GM23338 (cell line): ENCODE measurements around the gene SURF1. TPM values are rescaled to one million over a fixed set of nuclear protein-coding genes. Genes with fewer than 3 reads are reported as not detected.

ENCODE experiments used
- ATAC-seq: fragments of 200-7000 bp; cut with Tn5 transposase; 3 replicates; pipeline ENCODE4 v1.9.1; 2020
- DNase-seq: peaks from one replicate; pipeline ENCODE4 v3.0.0-alpha.2; 2015; ENCODE audit warnings: low spot score
- H2AFZ ChIP-seq: fragments of 200-600 bp; sonication (generic); 2 replicates; pipeline ENCODE4 v1.8.0; 2016; ENCODE audit warnings: antibody characterized with exemption, mild to moderate bottlenecking, moderate library complexity
- H3F3A ChIP-seq: fragments of 200-600 bp; sonication (generic); replicated peaks from 2 replicates; pipeline ENCODE4 v1.8.0; 2017; ENCODE audit warnings: antibody characterized with exemption, mixed run types, low read depth
- H3K27ac ChIP-seq: fragments of 200-600 bp; sonication (generic); 2 replicates; pipeline ENCODE4 v1.6.1; 2016; ENCODE audit warnings: low read depth
- H3K27me3 ChIP-seq: fragments of 200-600 bp; sonication (generic); 2 replicates; pipeline ENCODE4 v1.8.0; 2016; ENCODE audit warnings: mild to moderate bottlenecking, mixed run types, moderate library complexity; ENCODE audit not compliant: insufficient read depth
- H3K36me3 ChIP-seq: fragments of 200-600 bp; sonication (generic); 2 replicates; pipeline ENCODE4 v1.8.0; 2016; ENCODE audit warnings: mild to moderate bottlenecking; ENCODE audit not compliant: insufficient read depth
- H3K4me1 ChIP-seq: fragments of 200-600 bp; sonication (generic); 2 replicates; pipeline ENCODE4 v1.8.0; 2016; ENCODE audit warnings: mild to moderate bottlenecking, moderate library complexity; ENCODE audit not compliant: insufficient read depth
- H3K4me2 ChIP-seq: fragments of 200-600 bp; sonication (generic); 2 replicates; pipeline ENCODE4 v1.7.1; 2017; ENCODE audit warnings: mixed run types
- H3K4me3 ChIP-seq: fragments of 200-600 bp; sonication (generic); 2 replicates; pipeline ENCODE4 v1.6.1; 2016; ENCODE audit warnings: mixed run types
- H3K79me2 ChIP-seq: fragments of 200-600 bp; sonication (generic); replicated peaks from 2 replicates; pipeline ENCODE4 v1.8.0; 2017; ENCODE audit warnings: mild to moderate bottlenecking; ENCODE audit not compliant: insufficient read depth
- H3K9me2 ChIP-seq: fragments of 200-600 bp; sonication (generic); 2 replicates; pipeline ENCODE4 v1.8.0; 2017; ENCODE audit not compliant: insufficient read depth
- H4K20me1 ChIP-seq: fragments of 200-600 bp; sonication (generic); replicated peaks from 2 replicates; pipeline ENCODE4 v1.8.0; 2017; ENCODE audit warnings: mild to moderate bottlenecking; ENCODE audit not compliant: insufficient read depth
- H3K27ac Mint-ChIP-seq: 2 replicates; pipeline ENCODE4 v1.8.0; 2020; ENCODE audit warnings: inconsistent platforms, mild to moderate bottlenecking, moderate library complexity, mixed read lengths
- H3K27me3 Mint-ChIP-seq: 3 replicates; pipeline ENCODE4 v1.8.0; 2022; ENCODE audit warnings: low read depth, mild to moderate bottlenecking, moderate library complexity, mixed read lengths, inconsistent platforms; ENCODE audit not compliant: insufficient read depth, poor library complexity
- H3K36me3 Mint-ChIP-seq: 3 replicates; pipeline ENCODE4 v1.8.0; 2021; ENCODE audit warnings: low read depth, mild to moderate bottlenecking, inconsistent platforms, moderate library complexity, mixed read lengths
- H3K4me1 Mint-ChIP-seq: 3 replicates; pipeline ENCODE4 v1.8.0; 2020; ENCODE audit warnings: mild to moderate bottlenecking, inconsistent platforms, mixed read lengths
- H3K4me3 Mint-ChIP-seq: 3 replicates; pipeline ENCODE4 v1.8.0; 2021; ENCODE audit warnings: moderate library complexity, mild to moderate bottlenecking, inconsistent platforms, mixed read lengths
- H3K9me3 Mint-ChIP-seq: 3 replicates; pipeline ENCODE4 v1.8.0; 2020; ENCODE audit warnings: moderate library complexity, mild to moderate bottlenecking, inconsistent platforms, mixed read lengths
- JUNB ChIP-seq: IDR thresholded peaks from one replicate; pipeline ENCODE4 v1.6.1; 2016; ENCODE audit warnings: antibody characterized with exemption; ENCODE audit not compliant: unreplicated experiment
- REST ChIP-seq: IDR thresholded peaks from one replicate; pipeline ENCODE4 v1.6.1; 2018; ENCODE audit warnings: antibody characterized with exemption; ENCODE audit not compliant: unreplicated experiment
- ZNF114 ChIP-seq: fragments of 250-450 bp; sonication (Bioruptor Pico); IDR thresholded peaks from 2 replicates; pipeline ENCODE4 v1.5.0; 2020; ENCODE audit warnings: mild to moderate bottlenecking, moderate library complexity
- ZNF462 ChIP-seq: fragments of 250-450 bp; sonication (Bioruptor Pico); IDR thresholded peaks from 2 replicates; pipeline ENCODE4 v1.5.0; 2020; ENCODE audit warnings: mild to moderate bottlenecking, moderate library complexity
- polyA plus RNA-seq: library from polyadenylated mRNA; unstranded; fragments of >200 nt; fragmentation: Nextera tagmentation; extraction: Ambion mirVana; gene quantifications from 2 replicates; pipeline ENCODE4 v1.2.1, GENCODE V29; 2016
- total RNA-seq: library from RNA; depleted of rRNA; stranded (reverse); fragments of >200 nt; shearing (Covaris generic); gene quantifications from 2 replicates; pipeline ENCODE4 v1.2.3, GENCODE V29; 2014

Gene SURF1
- total and polyA plus RNA-seq, 2 experiments from 2014 or later: 39.1 to 52.6 TPM

GRCh38 chr9:133323211-133323610 is 33.1 kb downstream of the SURF1 start (continued):
- TF ChIP-seq ZNF462 (CRISPR knock-in tag): no peak

- Mint-ChIP-seq H3K9me3 (peaks cover 27% of the 10 kb centered on the region), H3K27me3 (peaks cover 12% of the 10 kb centered on the region), H3K4me1 (no peaks in the 10 kb centered on the region), H3K36me3 (peaks cover 7% of the 10 kb centered on the region), H3K4me3 (no peak overlapping the region), H3K27ac (no peak overlapping the region)
- Histone ChIP-seq H3K4me2 (no peak overlapping the region), H4K20me1 (no peaks in the 10 kb centered on the region), H3F3A (no peaks in the 10 kb centered on the region), H3K27me3 (no peaks in the 10 kb centered on the region), H3K4me3 (no peak overlapping the region), H3K4me1 (no peaks in the 10 kb centered on the region), H3K36me3 (no peaks in the 10 kb centered on the region), H3K27ac (no peak overlapping the region), H2AFZ (no peak overlapping the region), H3K9me2 (no peaks in the 10 kb centered on the region), H3K79me2 (no peaks in the 10 kb centered on the region)
- TF ChIP-seq JUNB: no peak
- no peak for TF ChIP-seq REST
- TF ChIP-seq ZNF462 (CRISPR knock-in tag): no peak
- no peak for TF ChIP-seq ZNF114 (CRISPR knock-in tag)
- ATAC-seq: no peak
- DNase-seq: no peak
Measured at GRCh38 chr9:133322701-133323100, 33.6 kb downstream of the SURF1 start.
